MM.1S (cell line): ENCODE results near the gene CLCC1.

ENCODE experiments used
- DNase-seq: peaks from one replicate; pipeline ENCODE4 v3.0.0-alpha.2; 2015
- H2AFZ ChIP-seq: fragments of 300-600 bp; sonication (generic); 2 replicates; pipeline ENCODE4 v1.6.0; 2016; ENCODE audit warnings: antibody characterized with exemption, low read length
- H3F3A ChIP-seq: fragments of 300-600 bp; sonication (generic); 2 replicates; pipeline ENCODE4 v1.6.1; 2016; ENCODE audit warnings: mild to moderate bottlenecking, antibody characterized with exemption, low read length, moderate library complexity, mixed read lengths; ENCODE audit not compliant: insufficient read depth
- H3K27ac ChIP-seq: fragments of 300-600 bp; sonication (generic); 2 replicates; pipeline ENCODE4 v1.5.1; 2016; ENCODE audit warnings: mild to moderate bottlenecking, low read length
- H3K27me3 ChIP-seq: fragments of 300-600 bp; sonication (generic); replicated peaks from 2 replicates; pipeline ENCODE4 v1.6.0; 2016; ENCODE audit warnings: low read length; ENCODE audit not compliant: insufficient read depth
- H3K36me3 ChIP-seq: fragments of 300-600 bp; sonication (generic); replicated peaks from 2 replicates; pipeline ENCODE4 v1.6.1; 2016; ENCODE audit warnings: mild to moderate bottlenecking, low read length, mixed read lengths; ENCODE audit not compliant: insufficient read depth
- H3K4me1 ChIP-seq: fragments of 300-600 bp; sonication (generic); 2 replicates; pipeline ENCODE4 v1.6.1; 2016; ENCODE audit warnings: low read length, mixed read lengths
- H3K4me2 ChIP-seq: fragments of 300-600 bp; sonication (generic); 2 replicates; pipeline ENCODE4 v1.6.0; 2016; ENCODE audit warnings: low read depth, low read length
- H3K4me3 ChIP-seq: fragments of 300-600 bp; sonication (generic); 2 replicates; pipeline ENCODE4 v1.5.1; 2016; ENCODE audit warnings: low read length, mixed read lengths
- H3K79me2 ChIP-seq: fragments of 300-600 bp; sonication (generic); 2 replicates; pipeline ENCODE4 v1.6.1; 2016; ENCODE audit warnings: mixed run types, low read length, mixed read lengths
- H3K9ac ChIP-seq: fragments of 300-600 bp; sonication (generic); 2 replicates; pipeline ENCODE4 v1.6.1; 2016; ENCODE audit warnings: low read length, mixed read lengths
- H3K9me2 ChIP-seq: fragments of 300-600 bp; sonication (generic); replicated peaks from 2 replicates; pipeline ENCODE4 v1.6.1; 2016; ENCODE audit warnings: mild to moderate bottlenecking, low read length, mixed read lengths; ENCODE audit not compliant: insufficient read depth
- H3K9me3 ChIP-seq: fragments of 300-600 bp; sonication (generic); replicated peaks from 2 replicates; pipeline ENCODE4 v1.6.1; 2016; ENCODE audit warnings: mild to moderate bottlenecking, low read length, mixed read lengths; ENCODE audit not compliant: insufficient read depth
- H4K20me1 ChIP-seq: fragments of 300-600 bp; sonication (generic); 2 replicates; pipeline ENCODE4 v1.6.1; 2016; ENCODE audit warnings: mild to moderate bottlenecking, low read length, moderate library complexity, mixed read lengths; ENCODE audit not compliant: insufficient read depth
- EZH2 ChIP-seq: fragments of 300-600 bp; sonication (generic); optimal IDR thresholded peaks from 2 replicates; pipeline ENCODE3; 2017; ENCODE audit warnings: low read depth, mild to moderate bottlenecking, antibody characterized with exemption, low read length, mixed read lengths
- EZH2phosphoT487 ChIP-seq: fragments of 300-600 bp; sonication (generic); IDR thresholded peaks from 2 replicates; pipeline ENCODE4 v1.6.1; 2018; ENCODE audit warnings: antibody characterized with exemption, low read length
- TF ChIP-seq, protein P1 (sequence below): fragments of 300-600 bp; sonication (generic); IDR thresholded peaks from 2 replicates; pipeline ENCODE4 v1.5.1; 2016; ENCODE audit warnings: antibody characterized with exemption, low read length, mixed read lengths

CLCC1 gene

GRCh38 chr1:108951242-108951641, 12.0 kb downstream of the CLCC1 start:
- Histone ChIP-seq H3F3A (no peaks in the 10 kb centered on the region), H3K79me2 (peaks cover 36% of the 10 kb centered on the region), H3K9me2 (no peaks in the 10 kb centered on the region), H3K36me3 (no peaks in the 10 kb centered on the region), H3K27ac (no peak overlapping the region), H2AFZ (no peak overlapping the region), H3K4me3 (no peak overlapping the region), H3K4me1 (no peaks in the 10 kb centered on the region), H3K27me3 (no peaks in the 10 kb centered on the region), H3K9ac (no peak overlapping the region), H3K4me2 (no peak overlapping the region), H3K9me3 (no peaks in the 10 kb centered on the region), H4K20me1 (no peaks in the 10 kb centered on the region)
- no peak for TF ChIP-seq EZH2
- TF ChIP-seq, protein P1, sequence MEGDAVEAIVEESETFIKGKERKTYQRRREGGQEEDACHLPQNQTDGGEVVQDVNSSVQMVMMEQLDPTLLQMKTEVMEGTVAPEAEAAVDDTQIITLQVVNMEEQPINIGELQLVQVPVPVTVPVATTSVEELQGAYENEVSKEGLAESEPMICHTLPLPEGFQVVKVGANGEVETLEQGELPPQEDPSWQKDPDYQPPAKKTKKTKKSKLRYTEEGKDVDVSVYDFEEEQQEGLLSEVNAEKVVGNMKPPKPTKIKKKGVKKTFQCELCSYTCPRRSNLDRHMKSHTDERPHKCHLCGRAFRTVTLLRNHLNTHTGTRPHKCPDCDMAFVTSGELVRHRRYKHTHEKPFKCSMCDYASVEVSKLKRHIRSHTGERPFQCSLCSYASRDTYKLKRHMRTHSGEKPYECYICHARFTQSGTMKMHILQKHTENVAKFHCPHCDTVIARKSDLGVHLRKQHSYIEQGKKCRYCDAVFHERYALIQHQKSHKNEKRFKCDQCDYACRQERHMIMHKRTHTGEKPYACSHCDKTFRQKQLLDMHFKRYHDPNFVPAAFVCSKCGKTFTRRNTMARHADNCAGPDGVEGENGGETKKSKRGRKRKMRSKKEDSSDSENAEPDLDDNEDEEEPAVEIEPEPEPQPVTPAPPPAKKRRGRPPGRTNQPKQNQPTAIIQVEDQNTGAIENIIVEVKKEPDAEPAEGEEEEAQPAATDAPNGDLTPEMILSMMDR: no peak
- no peak for TF ChIP-seq EZH2phosphoT487
- DNase-seq: no peak

DNA sequence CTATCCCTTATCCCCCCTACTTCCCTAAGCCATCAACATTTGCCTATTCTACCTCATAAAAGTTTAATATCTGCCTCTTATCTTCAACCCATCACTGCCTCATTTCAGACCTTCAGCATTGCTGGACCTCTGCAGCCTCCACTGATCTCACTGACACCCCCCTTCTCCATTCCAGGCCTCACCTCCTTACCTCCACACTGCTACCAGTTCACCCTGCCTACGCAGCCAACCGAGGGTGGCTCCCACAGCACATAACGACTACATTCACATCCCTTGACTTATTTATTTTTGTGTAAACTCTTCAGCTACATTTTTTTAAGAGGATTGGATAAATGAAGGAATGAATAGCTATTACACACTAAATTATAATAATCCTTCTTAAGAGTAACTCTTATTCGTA, 14.2 kb downstream of the CLCC1 start:
- H3K79me2 ChIP-seq: peaks cover 24% of the 10 kb centered on the region

DNA sequence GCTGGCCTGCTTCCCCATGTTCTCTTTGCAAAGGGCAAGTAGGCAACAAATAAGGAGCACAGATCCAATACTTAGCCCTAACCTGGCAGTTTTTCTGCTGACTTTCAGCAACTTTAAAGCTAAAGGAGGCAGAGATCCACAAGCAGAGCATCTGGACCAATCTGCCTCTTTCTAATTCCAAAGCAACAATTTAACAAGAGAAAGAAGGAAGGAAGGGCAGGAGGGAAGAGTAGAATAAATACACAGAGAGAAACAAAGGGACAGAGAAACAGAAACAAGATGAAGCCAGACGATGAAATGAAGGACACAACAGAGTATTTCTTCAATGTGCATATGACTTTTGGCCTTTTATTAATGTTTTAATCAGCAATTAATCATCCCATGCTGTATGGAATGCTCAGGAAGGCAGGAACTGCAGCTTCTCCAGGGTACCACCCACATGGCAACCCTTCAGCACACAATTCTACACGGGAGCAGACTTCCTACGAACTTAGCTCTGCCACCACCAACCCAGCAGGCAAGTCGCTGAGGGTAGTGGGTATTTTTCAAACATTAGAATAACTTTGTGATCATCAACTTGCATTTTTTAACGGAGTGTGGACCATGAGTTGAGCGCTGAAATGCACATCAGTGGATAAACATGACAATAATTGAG, 15.3 kb downstream of the CLCC1 start:
- peaks cover 19% of the 10 kb centered on the region for H3K79me2 ChIP-seq

More for the DNA sequence above, 14.2 kb downstream of the CLCC1 start:
- H3K4me3 ChIP-seq: no peak overlapping the region
- no peak overlapping the region for H3K9ac ChIP-seq
- H3K9me3 ChIP-seq: no peaks in the 10 kb centered on the region
- no peaks in the 10 kb centered on the region for H3F3A ChIP-seq
- H4K20me1 ChIP-seq: no peaks in the 10 kb centered on the region
- H3K4me2 ChIP-seq: no peak overlapping the region
- H2AFZ ChIP-seq: no peak overlapping the region
- no peaks in the 10 kb centered on the region for H3K9me2 ChIP-seq
- TF ChIP-seq EZH2: no peak
- TF ChIP-seq, protein P1: no peak
- TF ChIP-seq EZH2phosphoT487: no peak
- no peaks in the 10 kb centered on the region for H3K27me3 ChIP-seq
- H3K36me3 ChIP-seq: no peaks in the 10 kb centered on the region
- H3K27ac ChIP-seq: no peak overlapping the region
- no peaks in the 10 kb centered on the region for H3K4me1 ChIP-seq
- no peak for DNase-seq

More for the DNA sequence above, 15.3 kb downstream of the CLCC1 start:
- Histone ChIP-seq H3K27ac (no peak overlapping the region), H3K9ac (no peak overlapping the region), H3K36me3 (no peaks in the 10 kb centered on the region), H3K4me1 (no peaks in the 10 kb centered on the region), H3K4me3 (no peak overlapping the region), H4K20me1 (no peaks in the 10 kb centered on the region), H3K27me3 (no peaks in the 10 kb centered on the region), H3K9me2 (no peaks in the 10 kb centered on the region), H3F3A (no peaks in the 10 kb centered on the region), H3K4me2 (no peak overlapping the region), H2AFZ (no peak overlapping the region), H3K9me3 (no peaks in the 10 kb centered on the region)
- DNase-seq: no peak
- TF ChIP-seq EZH2phosphoT487 (no peak), EZH2 (no peak)
- TF ChIP-seq, protein P1: no peak
